ENCODE results near the gene MTMR6. TPM values are rescaled to one million over a fixed set of nuclear protein-coding genes. Genes with fewer than 3 reads are reported as not detected.

MTMR6 gene
- total RNA-seq, 2 donors from 2014 or later = 11.2 to 13.2 TPM

DNA sequence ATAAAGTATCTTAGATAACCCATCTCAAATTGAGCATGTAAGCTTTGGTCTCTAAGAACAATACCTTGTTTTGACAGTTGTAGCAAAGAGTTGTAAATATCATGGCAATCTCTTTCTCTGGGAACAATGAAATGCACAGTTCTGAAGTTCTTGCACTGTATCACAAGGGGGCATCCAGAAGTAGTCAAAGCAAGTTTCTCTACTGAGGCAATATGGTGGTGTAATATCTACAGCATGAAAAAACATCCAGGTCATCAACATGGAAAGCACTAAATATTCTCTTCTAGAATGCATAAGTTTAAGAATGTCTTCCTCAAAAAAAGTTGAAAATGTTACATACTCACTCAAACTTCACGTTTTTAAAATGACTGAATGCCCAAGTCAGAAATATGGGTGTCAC, 19.6 kb downstream of the MTMR6 start:
- H3K9me3 ChIP-seq = no peaks in the 10 kb centered on the region
- 75 to 81% methylated on average over 1 of the region's 1 CpG for WGBS, 2 donors
- no peaks in the 10 kb centered on the region for H3K27me3 ChIP-seq
- H3K4me1 ChIP-seq = no peaks in the 10 kb centered on the region
- TF ChIP-seq, protein P1, sequence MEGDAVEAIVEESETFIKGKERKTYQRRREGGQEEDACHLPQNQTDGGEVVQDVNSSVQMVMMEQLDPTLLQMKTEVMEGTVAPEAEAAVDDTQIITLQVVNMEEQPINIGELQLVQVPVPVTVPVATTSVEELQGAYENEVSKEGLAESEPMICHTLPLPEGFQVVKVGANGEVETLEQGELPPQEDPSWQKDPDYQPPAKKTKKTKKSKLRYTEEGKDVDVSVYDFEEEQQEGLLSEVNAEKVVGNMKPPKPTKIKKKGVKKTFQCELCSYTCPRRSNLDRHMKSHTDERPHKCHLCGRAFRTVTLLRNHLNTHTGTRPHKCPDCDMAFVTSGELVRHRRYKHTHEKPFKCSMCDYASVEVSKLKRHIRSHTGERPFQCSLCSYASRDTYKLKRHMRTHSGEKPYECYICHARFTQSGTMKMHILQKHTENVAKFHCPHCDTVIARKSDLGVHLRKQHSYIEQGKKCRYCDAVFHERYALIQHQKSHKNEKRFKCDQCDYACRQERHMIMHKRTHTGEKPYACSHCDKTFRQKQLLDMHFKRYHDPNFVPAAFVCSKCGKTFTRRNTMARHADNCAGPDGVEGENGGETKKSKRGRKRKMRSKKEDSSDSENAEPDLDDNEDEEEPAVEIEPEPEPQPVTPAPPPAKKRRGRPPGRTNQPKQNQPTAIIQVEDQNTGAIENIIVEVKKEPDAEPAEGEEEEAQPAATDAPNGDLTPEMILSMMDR (IDR thresholded peaks at IDR 0.05) = no peak
- no peak for TF ChIP-seq POLR2A (IDR thresholded peaks at IDR 0.05)
- intact Hi-C loops (cut with DNase I) = no loop called here
- no peak overlapping the region for H3K4me3 ChIP-seq
- H3K27ac ChIP-seq = no peak overlapping the region
- H3K36me3 ChIP-seq (replicated peaks in 1 of 2; ENCODE audit: insufficient read depth in 1 of 2, low read depth in 2 of 2) = peaks cover 9 to 16% of the 10 kb centered on the region in 2 donors
- DNase-seq (no peak), ATAC-seq (no peak)

DNA sequence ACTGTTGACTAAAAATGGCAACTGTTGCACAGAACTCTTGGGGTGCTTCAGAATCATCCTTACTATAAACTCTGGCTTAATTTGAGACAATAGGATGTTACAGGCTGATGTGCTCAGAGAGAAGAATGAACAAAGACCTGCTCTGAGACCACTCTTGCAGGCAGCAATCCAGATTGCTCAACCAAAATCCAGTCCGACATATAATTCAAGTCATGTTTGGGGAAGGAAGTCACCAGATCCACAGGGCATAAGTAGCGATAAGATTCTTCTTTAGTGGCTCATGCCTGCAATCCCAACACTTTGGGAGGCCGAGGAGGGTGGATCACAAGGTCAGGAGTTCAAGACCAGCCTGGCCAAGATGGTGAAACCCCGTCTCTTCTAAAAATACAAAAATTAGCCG, 20.6 kb downstream of the MTMR6 start:
- WGBS, 2 donors = 85 to 96% methylated on average over 5 of the region's 5 CpGs
- ATAC-seq (no peak), DNase-seq (no peak)
- no peaks in the 10 kb centered on the region for H3K9me3 ChIP-seq
- no peak overlapping the region for H3K27ac ChIP-seq
- H3K27me3 ChIP-seq = no peaks in the 10 kb centered on the region
- no peaks in the 10 kb centered on the region for H3K4me1 ChIP-seq
- no peak for TF ChIP-seq POLR2A (IDR thresholded peaks at IDR 0.05)
- TF ChIP-seq, protein P1 (IDR thresholded peaks at IDR 0.05) = no peak
- intact Hi-C loops (cut with DNase I) = no loop called here
- no peak overlapping the region for H3K4me3 ChIP-seq
- peaks cover 13 to 19% of the 10 kb centered on the region in 2 donors for H3K36me3 ChIP-seq (replicated peaks in 1 of 2; ENCODE audit: insufficient read depth in 1 of 2, low read depth in 2 of 2)

DNA sequence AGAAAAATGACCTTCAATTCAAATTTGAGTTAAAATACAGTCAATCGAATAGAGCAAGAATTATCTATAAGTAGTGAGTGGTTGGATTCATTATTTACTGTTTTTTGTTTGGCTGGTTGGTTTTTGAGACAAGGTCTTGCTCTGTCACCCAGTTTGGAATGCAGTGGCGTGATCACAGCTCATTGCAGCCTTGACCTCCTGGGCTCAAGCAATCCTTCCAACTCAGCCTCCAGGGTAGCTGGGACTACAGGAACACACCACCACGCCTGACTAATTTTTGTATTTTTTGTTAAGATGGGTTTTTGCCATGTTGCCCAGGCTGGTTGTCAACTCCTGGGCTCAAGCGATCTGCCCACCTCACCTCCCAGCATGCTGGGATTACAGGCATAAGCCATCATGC, 25.0 kb downstream of the MTMR6 start:
- H3K9me3 ChIP-seq = no peaks in the 10 kb centered on the region
- H3K4me1 ChIP-seq = no peaks in the 10 kb centered on the region
- intact Hi-C loops (cut with DNase I) = no loop called here
- H3K4me3 ChIP-seq = no peak overlapping the region
- no peak overlapping the region for H3K27ac ChIP-seq
- WGBS, 2 donors = 90 to 95% methylated on average over 4 of the region's 4 CpGs
- peaks cover 13 to 26% of the 10 kb centered on the region in 2 donors for H3K36me3 ChIP-seq (replicated peaks in 1 of 2; ENCODE audit: insufficient read depth in 1 of 2, low read depth in 2 of 2)
- TF ChIP-seq POLR2A (IDR thresholded peaks at IDR 0.05) = no peak
- TF ChIP-seq, protein P1 (IDR thresholded peaks at IDR 0.05) = no peak
- DNase-seq (no peak), ATAC-seq (no peak)
- H3K27me3 ChIP-seq = no peaks in the 10 kb centered on the region

DNA sequence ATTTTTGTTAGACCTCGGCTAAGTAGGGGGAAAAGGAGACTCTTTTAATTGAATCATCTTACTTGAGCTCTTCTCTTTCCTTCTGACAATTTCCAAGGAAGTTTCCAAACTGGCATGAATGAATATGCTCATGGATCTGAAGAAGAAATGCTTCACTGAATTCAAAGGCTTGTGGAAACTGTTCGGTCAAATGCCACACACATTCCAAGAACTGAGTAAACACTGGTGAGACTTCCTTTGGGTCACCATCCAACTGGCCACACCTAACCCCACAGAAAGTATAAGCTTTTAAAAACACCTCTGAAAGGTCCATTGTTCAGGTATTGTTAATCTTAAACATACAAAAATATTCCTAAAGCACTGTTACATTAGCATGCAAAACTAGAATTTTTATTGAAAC, 33.6 kb downstream of the MTMR6 start:
- Histone ChIP-seq H3K27me3 (no peaks in the 10 kb centered on the region), H3K9me3 (no peaks in the 10 kb centered on the region), H3K27ac (no peak overlapping the region), H3K4me3 (no peak overlapping the region), H3K36me3 (replicated peaks in 1 of 2; ENCODE audit: insufficient read depth in 1 of 2, low read depth in 2 of 2) (peaks cover 0 to 19% of the 10 kb centered on the region in 2 donors), H3K4me1 (no peaks in the 10 kb centered on the region)
- WGBS, 2 donors = 73 to 78% methylated on average over 2 of the region's 2 CpGs
- intact Hi-C loops (cut with DNase I) = no loop called here
- DNase-seq (no peak), ATAC-seq (no peak)
- TF ChIP-seq, protein P1 (IDR thresholded peaks at IDR 0.05) = no peak
- TF ChIP-seq POLR2A (IDR thresholded peaks at IDR 0.05) = no peak

DNA sequence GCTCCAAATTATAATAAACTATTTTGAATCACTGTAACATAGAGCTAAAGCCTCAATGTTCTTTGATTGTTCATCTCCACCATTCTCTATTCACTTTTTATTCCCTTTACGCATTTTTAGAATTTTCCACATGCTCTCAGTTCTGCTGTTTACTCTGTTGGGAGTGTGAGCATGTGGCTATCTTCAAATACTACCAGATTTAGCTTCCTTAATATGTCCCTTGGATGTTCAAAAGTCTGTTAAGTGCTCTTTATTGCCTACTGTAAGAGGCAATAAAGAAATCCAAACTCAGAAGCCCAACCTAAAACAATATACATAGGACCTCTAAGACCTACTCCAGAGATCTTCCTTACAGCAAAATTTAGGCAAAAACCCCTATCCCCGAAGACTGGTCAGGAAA, 34.5 kb downstream of the MTMR6 start:
- Histone ChIP-seq H3K9me3 (no peaks in the 10 kb centered on the region), H3K4me3 (no peak overlapping the region), H3K27ac (no peak overlapping the region), H3K36me3 (replicated peaks in 1 of 2; ENCODE audit: insufficient read depth in 1 of 2, low read depth in 2 of 2) (peaks cover 0 to 19% of the 10 kb centered on the region in 2 donors), H3K27me3 (no peaks in the 10 kb centered on the region), H3K4me1 (no peaks in the 10 kb centered on the region)
- no peak for ATAC-seq
- 94 to 98% methylated on average over 2 of the region's 2 CpGs for WGBS, 2 donors
- TF ChIP-seq POLR2A (IDR thresholded peaks at IDR 0.05) = no peak
- TF ChIP-seq, protein P1 (IDR thresholded peaks at IDR 0.05) = no peak
- no peak for DNase-seq
- intact Hi-C loops (cut with DNase I) = no loop called here

Data from body of pancreas (tissue), 4 donors.